Neuron (in vitro differentiated cells): ENCODE results near the gene CKMT1A.
"Not testable (repeated sequence)": the region's sequence is repeated elsewhere in the genome, so short reads cannot be mapped to it uniquely, and the experiment has no call there.

Experiments used
- H2AFZ ChIP-seq: one replicate; pipeline ENCODE4 v1.6.1; 2013; ENCODE audit warnings: low read depth, mild to moderate bottlenecking, inconsistent platforms, low read length, moderate library complexity
- H3K27me3 ChIP-seq: one replicate; pipeline ENCODE4 v1.6.1; 2013; ENCODE audit warnings: low read length; ENCODE audit not compliant: insufficient read depth
- H3K36me3 ChIP-seq: one replicate; pipeline ENCODE4 v1.6.1; 2013; ENCODE audit warnings: low read length; ENCODE audit not compliant: insufficient read depth
- H3K4me1 ChIP-seq: one replicate; pipeline ENCODE4 v1.6.1; 2013; ENCODE audit warnings: low read length; ENCODE audit not compliant: insufficient read depth
- H3K4me3 ChIP-seq: 2 replicates; pipeline ENCODE4 v1.5.1; 2013; ENCODE audit warnings: mild to moderate bottlenecking, low read length, moderate library complexity
- H3K9me3 ChIP-seq: one replicate; pipeline ENCODE4 v1.6.1; 2013; ENCODE audit warnings: low read length

Gene CKMT1A

GRCh38 chr15:43693148-43694022, at the start of gene CKMT1A:
TSS of gene CKMT1A (plus strand) at chr15:43693859. CDS start at chr15:43694051, 192 bp downstream.
- not testable (repeated sequence) for H3K36me3 ChIP-seq, H3K9me3 ChIP-seq, H2AFZ ChIP-seq, H3K27me3 ChIP-seq, H3K4me1 ChIP-seq, H3K4me3 ChIP-seq

GRCh38 chr15:43648649-43649429, 44.8 kb upstream of the CKMT1A start, which contains the start of gene CATSPER2:
TSS of gene CATSPER2 (minus strand) at chr15:43648844. CDS start at chr15:43648061, 783 bp downstream.
- H3K4me3 ChIP-seq, result no peak within 1 kb of the TSS
- no peak within 1 kb of the TSS for H2AFZ ChIP-seq

GRCh38 chr15:43649430-43649926, 44.2 kb upstream of the CKMT1A start:
- H3K9me3 ChIP-seq, H3K4me1 ChIP-seq, H3K27me3 ChIP-seq, H2AFZ ChIP-seq, H3K4me3 ChIP-seq, H3K36me3 ChIP-seq: not testable (repeated sequence)

More at GRCh38 chr15:43648649-43649429, 44.8 kb upstream of the CKMT1A start, which contains the start of gene CATSPER2:
- Histone ChIP-seq H3K4me1 (no peaks in the 10 kb centered on the region), H3K27me3 (no peaks in the 10 kb centered on the region), H3K36me3 (no peaks in the 10 kb centered on the region), H3K9me3 (peaks cover 3% of the 10 kb centered on the region)

- not testable (repeated sequence) for H3K36me3 ChIP-seq, H3K4me3 ChIP-seq, H3K9me3 ChIP-seq, H3K27me3 ChIP-seq, H2AFZ ChIP-seq, H3K4me1 ChIP-seq
Measured at GRCh38 chr15:43659727-43660126, 33.9 kb upstream of the CKMT1A start.

GRCh38 chr15:43662293-43662692, 31.4 kb upstream of the CKMT1A start:
- H3K27me3 ChIP-seq, H2AFZ ChIP-seq, H3K4me3 ChIP-seq, H3K36me3 ChIP-seq, H3K9me3 ChIP-seq, H3K4me1 ChIP-seq: not testable (repeated sequence)

- not testable (repeated sequence) for H2AFZ ChIP-seq, H3K4me3 ChIP-seq, H3K27me3 ChIP-seq
Measured at GRCh38 chr15:43663333-43663732, 30.3 kb upstream of the CKMT1A start.

GRCh38 chr15:43666177-43666576, 27.5 kb upstream of the CKMT1A start:
- not testable (repeated sequence) for H3K36me3 ChIP-seq, H3K27me3 ChIP-seq, H2AFZ ChIP-seq, H3K9me3 ChIP-seq, H3K4me1 ChIP-seq, H3K4me3 ChIP-seq

More at GRCh38 chr15:43663333-43663732, 30.3 kb upstream of the CKMT1A start:
- H3K9me3 ChIP-seq, H3K36me3 ChIP-seq, H3K4me1 ChIP-seq: not testable (repeated sequence)

- not testable (repeated sequence) for H3K27me3 ChIP-seq, H3K9me3 ChIP-seq, H3K4me1 ChIP-seq, H3K36me3 ChIP-seq, H2AFZ ChIP-seq, H3K4me3 ChIP-seq
Measured at GRCh38 chr15:43674175-43674574, 19.5 kb upstream of the CKMT1A start.

- H3K9me3 ChIP-seq, H2AFZ ChIP-seq, H3K4me1 ChIP-seq, H3K36me3 ChIP-seq, H3K27me3 ChIP-seq, H3K4me3 ChIP-seq: not testable (repeated sequence)
Measured at GRCh38 chr15:43689604-43690301, 3.9 kb upstream of the CKMT1A start.

- not testable (repeated sequence) for H3K27me3 ChIP-seq, H3K4me1 ChIP-seq, H3K9me3 ChIP-seq, H3K36me3 ChIP-seq, H2AFZ ChIP-seq, H3K4me3 ChIP-seq
Measured at GRCh38 chr15:43692679-43693078, 980 bp upstream of the CKMT1A start.

- Histone ChIP-seq H3K36me3 (no peaks in the 10 kb centered on the region), H3K4me3 (no peak overlapping the region), H3K27me3 (no peaks in the 10 kb centered on the region), H2AFZ (no peak overlapping the region), H3K4me1 (no peaks in the 10 kb centered on the region), H3K9me3 (no peaks in the 10 kb centered on the region)
Measured at GRCh38 chr15:43702174-43702573, 8.5 kb downstream of the CKMT1A start.

- H2AFZ ChIP-seq, result no peak overlapping the region
- no peaks in the 10 kb centered on the region for H3K36me3 ChIP-seq
- H3K9me3 ChIP-seq, result no peaks in the 10 kb centered on the region
- no peaks in the 10 kb centered on the region for H3K4me1 ChIP-seq
- H3K27me3 ChIP-seq, result no peaks in the 10 kb centered on the region
- no peak overlapping the region for H3K4me3 ChIP-seq
Measured at GRCh38 chr15:43702701-43703424, 9.2 kb downstream of the CKMT1A start.
